Measurements from ENCODE around the gene DNAJA3. TPM values are rescaled to one million over a fixed set of nuclear protein-coding genes. Genes with fewer than 3 reads are reported as not detected.
"Not testable (repeated sequence)": the region's sequence is repeated elsewhere in the genome, so short reads cannot be mapped to it uniquely, and the experiment has no call there.

The DNAJA3 gene
- total RNA-seq, 1 donor from 2014 or later = 77.1 TPM

DNA sequence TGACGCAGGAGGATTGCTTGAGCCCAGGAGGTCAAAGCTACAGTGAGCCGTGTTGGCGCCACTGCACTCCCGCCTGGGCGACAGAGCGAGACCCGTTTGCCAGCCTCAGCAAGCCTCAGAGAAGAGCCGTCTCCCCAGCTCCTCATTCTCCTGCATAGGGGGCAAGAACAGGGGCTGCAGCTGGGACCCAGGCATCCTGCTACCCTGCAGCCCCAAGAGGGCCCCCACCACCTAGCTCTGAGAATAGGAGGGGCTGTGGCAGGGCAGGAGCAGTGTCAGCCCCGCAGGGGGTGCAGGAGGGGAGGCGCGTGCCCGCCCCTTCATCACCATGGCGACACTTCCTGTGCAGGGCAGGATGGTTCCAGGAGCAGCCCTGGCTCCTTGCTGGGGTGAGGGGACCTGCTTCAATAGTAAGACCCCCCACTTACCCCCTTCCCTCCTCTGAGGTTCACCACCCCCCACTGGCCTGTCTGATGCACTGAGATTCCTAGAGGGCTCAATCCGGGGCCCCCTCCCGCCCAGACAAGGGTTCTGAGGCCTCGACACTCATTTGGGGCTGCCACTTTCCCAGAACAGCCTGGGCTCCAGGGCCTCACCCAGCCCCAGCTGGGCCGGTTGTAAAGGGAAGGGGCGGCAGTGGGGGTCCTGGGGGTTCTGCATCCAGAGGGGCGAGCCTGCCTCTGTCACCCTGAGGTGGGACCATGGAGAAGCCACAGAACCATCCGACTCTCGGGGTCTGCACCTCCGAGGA, 33.9 kb upstream of the DNAJA3 start:
- intact Hi-C loops (cut with micrococcal nuclease) = no loop called here
- Mint-ChIP-seq H3K27me3 (ENCODE audit: low read depth) (no peaks in the 10 kb centered on the region), H3K4me3 (ENCODE audit: low read depth) (no peak overlapping the region), H3K36me3 (ENCODE audit: low read depth) (peaks cover 17% of the 10 kb centered on the region), H3K27ac (no peak overlapping the region), H3K9me3 (no peaks in the 10 kb centered on the region), H3K4me1 (ENCODE audit: low read depth) (no peaks in the 10 kb centered on the region)
- no peak for DNase-seq (ENCODE audit: low spot score)

DNA sequence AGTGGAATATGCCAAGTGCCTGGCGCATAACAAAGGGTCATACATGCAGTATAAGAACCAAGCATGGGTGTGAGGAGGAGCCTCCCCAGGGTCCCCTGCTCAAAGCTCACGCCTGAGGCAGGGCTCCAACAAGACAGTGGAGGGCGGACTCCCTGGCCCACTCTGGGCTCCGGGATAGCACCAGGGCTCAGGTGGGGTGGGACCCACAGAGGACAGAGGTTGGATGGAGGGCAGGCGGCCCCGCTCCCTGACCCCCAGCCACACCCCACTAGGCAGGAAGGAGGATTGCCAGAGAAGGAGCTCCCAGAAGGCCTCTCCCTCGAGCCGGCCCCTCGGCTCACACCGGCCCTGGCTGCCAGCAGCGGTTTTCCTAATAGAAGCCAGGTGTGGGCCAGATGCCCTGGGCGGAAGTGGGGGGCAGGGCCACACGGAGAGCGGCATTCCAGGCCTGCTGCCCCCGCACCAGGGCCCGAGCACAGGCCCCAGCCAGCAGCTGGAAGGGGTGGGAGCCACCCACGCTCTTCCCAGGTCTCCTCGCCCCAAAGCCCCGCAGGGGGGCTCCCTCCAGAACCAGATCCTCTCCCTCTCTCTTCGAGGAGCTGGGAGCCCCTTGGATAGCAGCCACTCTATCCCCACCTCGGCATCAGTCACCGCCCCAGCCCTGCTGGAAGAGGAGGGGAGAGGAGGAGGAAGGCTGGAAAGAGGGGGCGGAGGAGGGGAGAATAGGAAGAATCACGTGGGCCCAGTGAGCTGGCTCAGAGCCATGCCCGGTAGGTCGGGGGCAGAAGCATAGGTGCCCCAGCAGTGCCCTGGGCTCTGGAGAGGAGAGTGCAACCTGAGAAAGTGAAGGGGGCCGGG, 33.1 kb upstream of the DNAJA3 start:
- no peaks in the 10 kb centered on the region for H3K27me3 Mint-ChIP-seq (ENCODE audit: low read depth)
- peaks cover 15% of the 10 kb centered on the region for H3K36me3 Mint-ChIP-seq (ENCODE audit: low read depth)
- no peak for DNase-seq (ENCODE audit: low spot score)
- H3K4me1 Mint-ChIP-seq (ENCODE audit: low read depth) = no peaks in the 10 kb centered on the region
- intact Hi-C loops (cut with micrococcal nuclease) = no loop called here
- no peaks in the 10 kb centered on the region for H3K9me3 Mint-ChIP-seq
- no peak overlapping the region for H3K27ac Mint-ChIP-seq
- H3K4me3 Mint-ChIP-seq (ENCODE audit: low read depth) = no peak overlapping the region

DNA sequence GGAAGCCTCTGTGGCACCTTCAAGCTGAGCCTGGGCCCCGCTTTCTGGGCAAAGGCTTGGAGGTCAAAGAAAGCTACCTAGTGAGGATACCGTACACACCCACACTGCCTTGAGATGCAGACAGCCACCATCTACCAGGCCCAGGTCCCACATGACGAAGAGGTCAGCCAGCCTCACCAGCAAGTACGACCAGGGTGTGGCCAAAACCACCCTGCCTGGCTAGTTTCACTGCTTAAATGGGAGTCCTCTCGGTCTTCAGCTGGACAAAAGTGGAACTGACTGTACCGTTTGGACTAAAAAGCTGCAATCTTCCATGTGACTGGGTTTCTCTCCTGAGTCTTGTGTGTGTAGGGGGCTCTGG, 32.4 kb upstream of the DNAJA3 start:
- Mint-ChIP-seq H3K27me3 (ENCODE audit: low read depth) (no peaks in the 10 kb centered on the region), H3K4me3 (ENCODE audit: low read depth) (no peak overlapping the region), H3K9me3 (no peaks in the 10 kb centered on the region), H3K27ac (no peak overlapping the region), H3K4me1 (ENCODE audit: low read depth) (no peaks in the 10 kb centered on the region), H3K36me3 (ENCODE audit: low read depth) (peaks cover 15% of the 10 kb centered on the region)
- DNase-seq (ENCODE audit: low spot score) = no peak
- intact Hi-C loops (cut with micrococcal nuclease) = no loop called here

DNA sequence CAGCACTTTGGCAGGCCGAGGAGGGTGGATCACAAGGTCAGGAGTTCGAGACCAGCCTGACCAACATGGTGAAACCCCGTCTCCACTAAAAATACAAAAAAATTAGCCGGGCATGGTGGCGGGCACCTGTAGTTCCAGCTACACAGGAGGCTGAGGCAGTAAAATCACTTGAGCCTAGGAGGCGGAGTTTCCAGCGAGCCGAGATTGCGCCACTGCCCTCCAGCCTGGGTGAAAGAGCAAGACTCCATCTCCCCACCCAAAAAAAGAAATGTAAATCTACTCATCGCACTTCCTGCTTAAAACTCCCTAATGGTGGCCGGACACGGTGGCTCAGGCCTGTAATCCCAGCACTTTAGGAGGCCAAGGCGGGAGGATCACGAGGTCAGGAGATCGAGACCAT, 31.8 kb upstream of the DNAJA3 start:
- H3K4me1 Mint-ChIP-seq (ENCODE audit: low read depth); H3K9me3 Mint-ChIP-seq; intact Hi-C loops (cut with micrococcal nuclease); H3K27ac Mint-ChIP-seq; H3K4me3 Mint-ChIP-seq (ENCODE audit: low read depth); H3K27me3 Mint-ChIP-seq (ENCODE audit: low read depth); DNase-seq (ENCODE audit: low spot score): not testable (repeated sequence)
- peaks cover 16% of the 10 kb centered on the region for H3K36me3 Mint-ChIP-seq (ENCODE audit: low read depth)

DNA sequence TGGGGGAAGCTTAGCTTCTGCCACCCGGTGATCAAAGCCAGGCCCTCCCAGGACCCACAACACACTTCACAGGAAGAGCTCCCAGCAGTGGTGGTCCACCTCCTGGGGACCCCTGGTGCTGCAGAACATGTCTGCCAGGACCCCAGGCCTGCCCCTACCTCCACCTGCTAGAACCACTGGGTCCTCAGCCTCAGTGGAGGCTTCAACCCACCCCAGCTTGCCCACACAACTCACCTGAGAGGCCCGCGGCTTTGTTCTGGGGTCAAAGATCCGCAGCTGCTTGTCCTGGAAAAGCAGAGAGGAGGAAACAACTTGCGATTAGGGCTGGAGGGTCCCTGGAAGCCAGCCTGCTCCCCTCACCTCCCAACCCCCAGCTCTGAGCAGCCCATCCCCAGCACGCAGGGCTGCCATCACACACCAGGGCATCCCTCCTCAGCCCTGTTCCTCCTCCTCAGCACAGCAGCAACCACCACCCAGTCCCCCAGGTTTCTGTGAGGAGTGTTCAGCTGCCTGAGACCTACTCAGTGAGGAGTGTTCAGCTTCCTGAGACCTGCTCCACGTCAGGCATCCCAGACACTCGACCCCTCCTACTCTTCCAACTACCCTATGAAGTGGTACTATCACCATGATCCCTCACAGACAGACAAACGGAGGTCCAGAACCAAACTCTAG, 30.5 kb upstream of the DNAJA3 start:
- Mint-ChIP-seq H3K27me3 (ENCODE audit: low read depth) (no peaks in the 10 kb centered on the region), H3K36me3 (ENCODE audit: low read depth) (peaks cover 27% of the 10 kb centered on the region), H3K9me3 (no peaks in the 10 kb centered on the region), H3K4me1 (ENCODE audit: low read depth) (no peaks in the 10 kb centered on the region), H3K4me3 (ENCODE audit: low read depth) (no peak overlapping the region), H3K27ac (peak overlapping the region; percentile 34)
- intact Hi-C loops (cut with micrococcal nuclease) = no loop called here
- DNase-seq (ENCODE audit: low spot score) = no peak

DNA sequence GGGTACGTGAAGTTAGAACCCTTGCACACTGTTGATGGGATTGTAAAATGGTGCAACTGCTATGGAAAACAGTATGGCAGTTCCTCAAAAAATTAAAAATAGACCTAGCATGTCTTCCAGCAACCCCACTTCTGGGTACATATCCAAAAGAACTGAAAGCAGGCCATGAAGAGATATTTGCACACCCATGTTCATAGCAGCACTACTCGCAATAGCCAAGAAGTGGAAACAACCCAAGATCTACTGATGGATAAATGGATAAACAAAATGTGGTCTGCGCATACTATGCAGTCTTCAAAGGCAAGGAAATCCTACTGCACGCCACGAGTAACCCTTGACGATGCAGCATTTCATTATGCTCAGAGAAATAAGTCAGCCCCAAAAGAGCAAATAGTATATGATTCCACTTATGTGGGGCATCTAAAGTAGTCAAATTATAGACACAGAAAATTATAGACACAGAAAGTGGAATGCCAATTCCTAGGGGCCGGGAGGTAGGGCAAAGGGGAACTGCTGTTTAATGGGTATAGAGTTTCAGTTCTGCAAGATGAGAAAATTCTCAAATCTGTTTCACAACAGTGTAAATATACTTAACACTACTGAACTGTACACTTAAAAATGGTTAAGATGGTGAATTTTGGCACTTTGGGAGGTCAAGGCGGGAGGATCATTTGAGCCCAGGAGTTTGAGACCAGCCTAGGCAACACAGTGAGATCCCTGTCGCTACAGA, 26.5 kb upstream of the DNAJA3 start:
- no peak overlapping the region for H3K4me3 Mint-ChIP-seq (ENCODE audit: low read depth)

DNA sequence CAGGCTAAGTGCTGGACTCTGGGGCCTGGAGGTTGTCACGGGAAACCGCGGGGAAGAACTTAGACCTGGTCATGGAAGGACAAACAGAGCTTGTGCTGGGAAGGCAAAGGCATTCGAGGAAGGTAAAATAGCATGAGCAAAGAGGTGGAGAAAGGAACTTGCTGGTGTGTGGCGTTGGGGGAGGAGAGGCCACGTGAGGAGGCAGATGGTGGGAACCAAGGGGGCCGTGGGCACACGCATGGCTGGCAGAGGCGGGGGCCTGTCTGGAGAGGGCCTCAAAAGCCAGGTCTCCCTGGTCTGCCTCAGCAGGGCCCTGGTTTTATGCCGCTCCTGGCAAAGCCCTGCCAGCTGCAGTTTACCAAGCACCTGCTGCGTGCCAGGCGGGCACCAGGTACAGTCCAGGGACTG, 24.6 kb upstream of the DNAJA3 start:
- Mint-ChIP-seq H3K4me3 (ENCODE audit: low read depth) (no peak overlapping the region), H3K4me1 (ENCODE audit: low read depth) (no peaks in the 10 kb centered on the region), H3K27me3 (ENCODE audit: low read depth) (no peaks in the 10 kb centered on the region), H3K9me3 (no peaks in the 10 kb centered on the region), H3K27ac (no peak overlapping the region), H3K36me3 (ENCODE audit: low read depth) (peaks cover 50% of the 10 kb centered on the region)
- intact Hi-C loops (cut with micrococcal nuclease) = loop anchor here (5.0 kb wide), 2 partner anchors 44 to 114 kb away; no protein-coding TSS in a partner anchor
- DNase-seq (ENCODE audit: low spot score) = no peak

More for the DNA sequence above, 26.5 kb upstream of the DNAJA3 start:
- no peaks in the 10 kb centered on the region for H3K4me1 Mint-ChIP-seq (ENCODE audit: low read depth)
- no peaks in the 10 kb centered on the region for H3K9me3 Mint-ChIP-seq
- H3K36me3 Mint-ChIP-seq (ENCODE audit: low read depth) = peaks cover 45% of the 10 kb centered on the region
- intact Hi-C loops (cut with micrococcal nuclease) = no loop called here
- DNase-seq (ENCODE audit: low spot score) = no peak
- H3K27me3 Mint-ChIP-seq (ENCODE audit: low read depth) = no peaks in the 10 kb centered on the region
- no peak overlapping the region for H3K27ac Mint-ChIP-seq

DNA sequence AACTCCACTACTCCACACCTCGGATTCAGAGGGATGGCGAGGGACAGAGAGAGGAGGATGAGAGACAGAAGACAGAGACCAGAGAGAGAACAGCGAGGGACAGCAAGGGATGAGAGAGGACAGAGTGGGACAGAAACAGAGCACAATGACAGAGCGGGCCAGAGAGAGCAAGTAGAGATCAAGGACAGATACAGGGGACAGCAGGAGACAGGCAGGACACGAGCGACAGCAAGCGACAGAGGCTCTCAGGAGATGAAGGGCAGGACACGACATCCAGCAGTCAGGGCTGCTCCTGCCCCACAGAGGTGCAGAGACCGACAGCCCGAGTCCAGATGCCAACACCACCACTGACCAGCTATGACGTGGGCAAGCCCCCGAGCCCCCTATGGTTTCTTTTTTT, 24.2 kb upstream of the DNAJA3 start:
- H3K27ac Mint-ChIP-seq = no peak overlapping the region
- no peaks in the 10 kb centered on the region for H3K27me3 Mint-ChIP-seq (ENCODE audit: low read depth)
- intact Hi-C loops (cut with micrococcal nuclease) = loop anchor here (5.0 kb wide), 2 partner anchors 44 to 114 kb away; no protein-coding TSS in a partner anchor
- H3K9me3 Mint-ChIP-seq = no peaks in the 10 kb centered on the region
- H3K36me3 Mint-ChIP-seq (ENCODE audit: low read depth) = peaks cover 49% of the 10 kb centered on the region
- H3K4me3 Mint-ChIP-seq (ENCODE audit: low read depth) = no peak overlapping the region
- no peak for DNase-seq (ENCODE audit: low spot score)
- H3K4me1 Mint-ChIP-seq (ENCODE audit: low read depth) = no peaks in the 10 kb centered on the region

DNA sequence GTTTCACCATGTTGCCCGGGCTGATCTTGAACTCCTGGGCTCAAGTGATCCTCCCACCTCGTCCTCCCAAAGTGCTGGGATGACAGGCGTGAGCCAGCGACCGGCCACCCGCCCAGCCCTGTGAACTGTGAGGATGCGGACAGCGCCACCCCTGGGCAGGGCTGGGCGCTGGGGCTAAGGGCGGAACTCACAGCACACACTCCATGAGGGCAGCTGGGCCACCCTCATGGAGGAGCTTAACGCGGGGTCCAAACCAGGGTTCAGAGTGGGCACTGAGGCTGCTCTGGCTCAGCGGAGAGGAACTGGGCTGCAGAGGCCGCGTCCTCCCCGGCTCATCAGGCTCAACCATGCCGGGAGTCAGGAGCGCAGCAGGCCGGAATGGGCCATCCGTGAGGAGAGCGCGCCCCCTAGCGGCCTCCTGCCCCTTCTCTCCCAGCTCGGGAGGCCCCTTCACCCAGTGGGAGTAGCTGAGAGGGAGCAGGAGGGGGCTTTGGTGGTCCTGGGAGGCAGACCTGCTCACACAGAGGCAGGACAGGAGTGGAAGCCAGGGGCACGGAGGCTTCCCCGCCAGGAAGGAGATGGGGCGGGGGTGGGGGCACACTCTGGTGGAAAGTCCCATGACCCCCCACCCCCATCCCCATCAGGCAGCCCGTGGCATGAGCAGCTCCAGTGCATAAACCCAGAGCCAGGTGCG, 23.1 kb upstream of the DNAJA3 start:
- Mint-ChIP-seq H3K4me3 (ENCODE audit: low read depth) (no peak overlapping the region), H3K4me1 (ENCODE audit: low read depth) (no peaks in the 10 kb centered on the region), H3K27me3 (ENCODE audit: low read depth) (no peaks in the 10 kb centered on the region), H3K9me3 (no peaks in the 10 kb centered on the region), H3K27ac (no peak overlapping the region), H3K36me3 (ENCODE audit: low read depth) (peaks cover 52% of the 10 kb centered on the region)
- intact Hi-C loops (cut with micrococcal nuclease) = loop anchor here (5.0 kb wide), 2 partner anchors 45 to 115 kb away; no protein-coding TSS in a partner anchor
- DNase-seq (ENCODE audit: low spot score) = peak; percentile 51

DNA sequence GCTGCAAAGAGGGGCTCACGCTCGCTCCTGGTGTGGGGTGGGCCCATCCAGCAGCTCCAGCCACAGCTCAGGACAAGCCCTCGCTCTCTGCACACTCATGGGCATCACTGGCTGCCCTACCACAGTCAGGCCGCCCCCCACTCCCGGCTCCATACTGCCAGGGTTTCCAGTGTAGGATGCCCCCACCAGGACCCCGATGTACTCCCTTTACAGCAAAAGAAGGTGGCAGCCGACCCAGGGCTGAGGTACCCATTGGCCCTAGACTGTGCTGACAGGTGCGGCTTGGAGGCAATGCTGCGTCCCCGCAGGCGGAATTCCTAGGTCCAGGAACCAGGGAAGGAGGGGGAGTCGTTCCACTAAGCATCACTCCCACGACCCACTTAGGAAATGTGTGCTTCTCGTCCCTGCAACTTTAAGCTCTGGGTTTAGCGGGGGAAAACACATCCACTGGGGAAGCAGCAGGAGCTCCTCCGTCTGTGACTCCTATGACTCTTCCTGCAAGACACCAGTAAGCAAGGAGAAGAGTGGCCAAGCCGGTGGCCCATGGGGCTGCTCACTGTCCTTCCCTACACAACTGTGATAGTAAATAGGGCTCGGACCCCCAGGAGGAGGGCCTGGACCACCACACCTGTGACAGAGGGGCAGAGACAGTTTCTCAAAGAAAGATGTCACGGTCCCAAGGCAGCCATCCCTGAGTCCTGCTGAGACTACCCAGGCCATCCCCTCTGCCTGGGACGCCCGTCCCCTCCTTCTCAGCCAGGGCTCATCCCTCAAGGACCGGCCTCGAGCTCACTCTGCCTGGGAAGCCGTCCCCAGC, 22.3 kb upstream of the DNAJA3 start:
- H3K4me3 Mint-ChIP-seq (ENCODE audit: low read depth) = no peak overlapping the region
- no peak for DNase-seq (ENCODE audit: low spot score)
- intact Hi-C loops (cut with micrococcal nuclease) = loop anchor here (5.0 kb wide), 2 partner anchors 46 to 116 kb away; no protein-coding TSS in a partner anchor
- no peaks in the 10 kb centered on the region for H3K9me3 Mint-ChIP-seq
- H3K27ac Mint-ChIP-seq = no peak overlapping the region
- H3K36me3 Mint-ChIP-seq (ENCODE audit: low read depth) = peaks cover 52% of the 10 kb centered on the region
- no peaks in the 10 kb centered on the region for H3K27me3 Mint-ChIP-seq (ENCODE audit: low read depth)
- H3K4me1 Mint-ChIP-seq (ENCODE audit: low read depth) = no peaks in the 10 kb centered on the region

DNA sequence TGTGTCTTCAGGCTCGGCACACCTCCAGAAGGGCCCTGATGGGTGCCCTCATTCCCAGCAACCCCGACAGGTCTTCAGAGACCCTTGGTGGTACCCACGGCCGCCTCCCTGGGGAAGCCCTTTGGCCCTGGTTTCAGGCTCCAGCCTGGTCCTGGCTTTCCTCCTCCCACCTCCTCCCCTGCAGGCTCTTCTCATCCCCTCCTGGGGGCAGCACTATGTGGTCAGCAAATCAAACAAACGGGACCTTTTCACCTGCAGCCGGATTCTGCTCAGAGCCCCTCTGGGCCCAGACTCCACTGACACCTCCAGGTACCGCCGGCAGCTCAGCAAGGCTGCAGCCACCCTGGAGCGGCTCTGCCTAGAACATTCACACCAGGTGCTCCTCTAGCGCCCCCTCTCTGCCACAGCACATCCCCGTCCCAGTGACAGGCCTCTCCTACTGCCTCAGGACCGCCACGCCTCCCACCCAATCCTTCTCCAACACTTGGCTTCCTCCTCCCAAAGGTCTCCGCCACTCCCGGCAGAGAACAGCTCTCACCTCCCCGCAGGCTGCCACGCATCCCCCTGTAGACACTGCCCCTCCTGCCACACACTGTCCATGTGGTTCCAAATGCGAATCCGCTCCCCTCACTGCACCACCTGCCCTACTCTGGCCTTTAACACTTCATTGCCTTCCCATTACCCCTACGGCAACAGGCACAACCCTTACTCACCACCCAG, 21.3 kb upstream of the DNAJA3 start:
- no peak overlapping the region for H3K4me3 Mint-ChIP-seq (ENCODE audit: low read depth)
- H3K27ac Mint-ChIP-seq = no peak overlapping the region
- H3K36me3 Mint-ChIP-seq (ENCODE audit: low read depth) = peaks cover 46% of the 10 kb centered on the region
- H3K4me1 Mint-ChIP-seq (ENCODE audit: low read depth) = no peaks in the 10 kb centered on the region
- no peaks in the 10 kb centered on the region for H3K27me3 Mint-ChIP-seq (ENCODE audit: low read depth)
- no peaks in the 10 kb centered on the region for H3K9me3 Mint-ChIP-seq
- no peak for DNase-seq (ENCODE audit: low spot score)
- intact Hi-C loops (cut with micrococcal nuclease) = loop anchor here (5.0 kb wide), 2 partner anchors 47 to 117 kb away; no protein-coding TSS in a partner anchor

All from activated T-helper 2 cell treated with anti-CD3 and anti-CD28 coated beads, Interferon-gamma antibody, Interleukin-2, Interleukin-4, amounts not matched to agents 10 μg/mL and 5 μg/mL and 100 μg/mL, durations not matched to agents 14 hours and 24 hours and 36 hours (primary cell).